ENCODE results near the gene CDH23.

Gene CDH23

GRCh38 chr10:71370031-71370430 is 26.7 kb upstream of the CDH23 start:
- DNase-seq = no peak

DNA sequence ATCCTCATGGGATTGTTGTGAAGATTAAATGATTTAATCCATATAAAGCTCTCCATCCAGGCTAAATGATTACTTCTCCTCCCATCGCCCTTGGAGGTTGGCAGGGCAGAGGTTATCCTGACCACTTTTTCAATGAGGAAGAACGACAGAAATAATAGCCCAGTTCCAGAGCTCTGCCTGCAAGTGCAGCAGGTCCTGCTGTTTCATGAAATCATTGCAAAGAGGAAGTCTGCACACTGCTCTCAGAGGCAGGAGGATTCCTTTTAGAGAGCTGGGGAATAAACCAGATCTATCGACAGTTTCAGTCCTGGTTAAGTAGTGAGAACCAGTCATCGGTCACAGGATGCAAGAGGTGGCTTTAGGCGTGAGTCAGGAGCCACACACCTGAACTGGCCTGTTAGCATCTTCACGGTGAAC is 25.0 kb upstream of the CDH23 start:
- no peak for DNase-seq

GRCh38 chr10:71372882-71373495 is 23.7 kb upstream of the CDH23 start:
- DNase-seq = no peak

DNA sequence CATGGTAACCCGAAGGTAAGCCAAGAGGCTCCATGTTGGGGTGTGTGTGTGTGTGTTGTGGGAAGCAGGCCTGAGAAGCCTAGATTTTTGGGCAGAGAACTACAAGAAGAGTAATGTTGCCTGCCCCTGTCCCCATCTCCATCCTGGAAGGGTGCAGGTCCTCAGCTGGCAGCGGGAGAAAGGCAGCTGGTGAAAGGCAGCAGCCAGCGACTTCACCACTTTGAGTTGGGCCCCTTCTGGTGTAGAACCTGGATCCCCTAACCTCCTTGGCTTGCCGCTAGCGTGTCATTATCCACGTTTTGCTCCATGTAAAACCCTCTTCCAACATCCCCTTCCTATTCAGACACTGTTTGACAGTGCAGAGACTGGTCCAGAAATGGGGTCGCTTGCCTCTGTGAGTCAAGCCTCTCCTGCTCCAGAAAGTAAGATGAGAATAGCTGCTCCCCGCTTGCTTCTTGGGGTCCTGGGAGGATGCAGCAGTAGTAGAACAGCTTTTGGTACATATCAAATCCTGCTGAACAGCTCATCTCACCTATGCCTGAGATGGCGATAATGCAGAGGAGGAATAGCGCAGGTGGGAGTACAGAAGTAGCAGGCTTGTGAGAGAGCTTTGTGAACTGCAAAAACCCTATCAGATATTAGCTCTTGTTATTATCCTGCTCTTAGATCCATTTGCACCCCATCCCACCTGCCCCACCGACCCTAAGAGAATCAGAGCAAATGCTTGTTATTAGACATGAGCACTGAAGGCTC is 22.1 kb upstream of the CDH23 start:
- no peak for DNase-seq

GRCh38 chr10:71375952-71376351 is 20.8 kb upstream of the CDH23 start:
- DNase-seq = no peak

DNA sequence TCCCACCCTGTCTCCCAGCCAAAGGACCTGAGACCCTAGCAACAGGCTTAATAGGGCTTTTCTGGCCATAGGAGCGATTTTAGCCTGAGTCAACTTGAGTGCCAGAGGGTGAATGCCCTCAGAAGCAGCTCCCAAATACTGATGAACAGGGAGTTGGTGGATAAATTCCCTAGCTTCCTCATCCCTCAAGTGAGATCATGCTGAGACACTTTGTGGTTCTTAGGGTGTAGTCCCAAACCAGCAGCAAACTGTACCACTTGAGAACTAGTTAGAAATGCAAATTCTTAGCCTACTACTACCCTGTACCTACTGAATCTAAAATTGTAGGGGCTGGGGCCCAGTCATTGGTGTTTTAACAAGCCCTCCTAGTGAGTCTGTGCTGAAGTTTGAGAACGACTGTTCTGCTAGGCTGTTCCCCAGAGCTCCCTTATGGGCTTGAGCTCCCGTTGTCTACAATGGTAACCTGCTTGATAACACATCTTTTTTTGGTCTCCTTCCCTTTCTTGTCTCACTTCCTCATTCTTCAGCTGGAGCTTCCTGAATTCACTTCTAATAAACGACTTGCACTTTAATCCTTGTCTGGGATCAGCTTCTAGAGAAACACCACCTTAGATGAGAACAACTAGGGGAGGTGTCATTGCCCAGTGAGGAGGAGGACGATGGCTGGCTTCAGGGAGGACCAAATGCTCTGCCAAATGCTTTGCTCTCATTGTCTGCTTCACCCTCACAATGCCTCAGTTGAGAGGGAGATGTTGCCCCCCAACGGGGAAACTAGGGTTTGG is 18.2 kb upstream of the CDH23 start:
- DNase-seq = no peak

DNA sequence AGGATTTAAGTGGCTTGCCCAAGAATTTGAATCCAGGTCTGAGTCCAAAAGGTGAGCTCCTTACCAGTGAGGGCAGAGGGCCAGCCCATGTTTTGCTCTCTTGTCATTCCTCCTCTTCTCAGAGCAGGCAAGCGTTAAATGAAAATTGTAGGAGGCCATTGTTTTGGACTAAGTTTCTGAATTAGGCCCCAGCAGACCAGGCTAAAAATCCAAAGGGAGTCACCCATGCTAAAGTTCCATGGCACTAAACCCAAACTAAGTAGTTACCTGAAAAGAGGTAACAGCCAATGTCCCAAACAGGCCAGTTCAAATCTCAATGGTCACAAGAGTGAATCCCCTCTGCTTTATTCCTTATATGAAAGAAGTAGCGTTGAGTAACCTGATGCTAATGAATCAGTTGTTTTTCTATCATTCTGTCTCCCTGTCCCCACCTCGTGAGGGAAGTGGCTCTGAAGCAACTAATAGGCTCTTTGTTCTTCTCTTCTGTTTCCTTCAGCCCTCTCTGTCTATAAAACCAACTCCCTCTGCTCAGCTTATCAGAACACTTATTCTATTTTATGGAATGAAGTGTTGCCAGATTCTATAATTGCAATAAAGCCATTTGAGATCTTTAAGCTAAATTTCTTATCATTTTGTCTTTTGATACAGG is 17.5 kb upstream of the CDH23 start:
- no peak for DNase-seq

- no peak for DNase-seq
These were observed 15.9 kb upstream of the CDH23 start for GRCh38 chr10:71380841-71381240.

DNA sequence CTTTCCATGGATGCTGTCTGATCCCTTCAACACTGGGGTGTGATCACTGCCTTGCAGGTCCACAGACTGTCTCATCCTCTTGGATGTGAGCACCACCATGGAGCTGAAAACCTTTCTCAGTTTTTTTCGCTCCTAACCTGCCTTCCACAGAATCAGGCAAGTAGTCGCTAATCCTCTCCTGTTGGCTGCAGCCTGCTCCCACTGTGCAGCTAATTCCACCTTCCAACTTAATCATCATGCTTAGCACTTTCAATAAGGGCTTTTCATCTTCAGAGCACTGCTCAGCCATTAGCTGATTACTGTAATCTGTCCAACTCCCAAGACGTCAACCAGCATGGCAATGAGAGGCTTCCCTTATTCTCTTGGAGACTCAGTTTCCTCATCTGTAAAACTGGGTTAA is 15.1 kb upstream of the CDH23 start:
- DNase-seq = peak; percentile 21

- DNase-seq = no peak
These were observed 14.7 kb upstream of the CDH23 start for GRCh38 chr10:71382028-71382427.

- DNase-seq = no peak
These were observed 14.0 kb upstream of the CDH23 start for GRCh38 chr10:71382757-71383156.

DNA sequence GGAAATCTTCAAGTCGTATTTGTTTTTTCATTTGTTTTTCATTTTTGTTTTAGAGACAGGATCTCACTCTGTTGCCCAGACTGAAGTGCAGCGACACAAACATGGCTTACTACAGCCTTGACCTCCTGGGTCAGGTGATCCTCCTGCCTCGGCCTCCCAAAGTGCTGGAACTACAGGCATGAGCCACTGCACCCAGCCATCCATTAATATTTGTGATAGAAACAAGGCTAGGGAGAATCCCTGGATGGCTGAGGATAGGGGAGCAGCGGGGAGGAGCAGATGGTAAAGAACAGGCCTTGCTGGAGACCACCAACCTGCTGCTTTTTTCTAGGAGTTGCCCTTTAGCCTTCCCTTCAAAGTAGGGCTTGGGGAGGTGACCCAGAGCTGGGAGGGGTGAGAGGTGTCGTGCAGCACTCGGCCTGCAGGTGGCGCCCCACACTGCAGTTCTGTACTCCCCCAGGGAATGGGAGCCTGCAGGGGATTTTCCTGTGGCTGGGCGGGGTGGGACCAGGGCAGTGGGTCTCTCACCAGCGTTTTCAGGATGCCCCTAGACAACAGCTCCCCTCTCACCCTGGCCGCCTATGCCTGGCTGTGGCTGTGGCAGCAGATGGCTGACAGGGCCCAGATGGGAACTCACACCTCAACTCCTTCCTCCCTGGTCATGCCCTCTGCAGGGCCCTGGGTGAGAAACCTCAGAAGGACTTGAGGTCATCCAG is 12.6 kb upstream of the CDH23 start:
- peak; percentile 2 for DNase-seq

DNA sequence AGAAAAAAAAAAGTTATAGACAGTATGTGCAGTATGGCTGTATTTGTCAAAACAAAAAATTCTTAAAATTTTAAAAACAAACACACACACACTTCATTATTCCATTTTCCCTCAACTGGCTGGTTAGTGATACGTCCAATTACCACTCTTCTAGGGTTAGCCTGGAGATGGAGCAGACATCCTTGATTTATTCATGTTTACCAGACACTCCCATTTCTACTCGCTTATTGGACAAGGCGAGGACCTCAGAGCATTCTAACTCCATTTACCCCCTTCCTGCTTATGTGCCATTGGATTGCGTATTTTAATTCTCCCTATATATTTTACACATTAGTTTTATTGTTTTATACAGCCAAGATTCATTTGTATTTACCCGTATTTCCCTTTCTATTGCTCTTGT is 8.5 kb upstream of the CDH23 start:
- DNase-seq = no peak

- no peak for DNase-seq
These were observed 8.0 kb upstream of the CDH23 start for GRCh38 chr10:71388583-71389310.

GRCh38 chr10:71389768-71390460 is 6.8 kb upstream of the CDH23 start:
- no peak for DNase-seq

GRCh38 chr10:71390461-71390835 is 6.3 kb upstream of the CDH23 start:
- no peak for DNase-seq

DNA sequence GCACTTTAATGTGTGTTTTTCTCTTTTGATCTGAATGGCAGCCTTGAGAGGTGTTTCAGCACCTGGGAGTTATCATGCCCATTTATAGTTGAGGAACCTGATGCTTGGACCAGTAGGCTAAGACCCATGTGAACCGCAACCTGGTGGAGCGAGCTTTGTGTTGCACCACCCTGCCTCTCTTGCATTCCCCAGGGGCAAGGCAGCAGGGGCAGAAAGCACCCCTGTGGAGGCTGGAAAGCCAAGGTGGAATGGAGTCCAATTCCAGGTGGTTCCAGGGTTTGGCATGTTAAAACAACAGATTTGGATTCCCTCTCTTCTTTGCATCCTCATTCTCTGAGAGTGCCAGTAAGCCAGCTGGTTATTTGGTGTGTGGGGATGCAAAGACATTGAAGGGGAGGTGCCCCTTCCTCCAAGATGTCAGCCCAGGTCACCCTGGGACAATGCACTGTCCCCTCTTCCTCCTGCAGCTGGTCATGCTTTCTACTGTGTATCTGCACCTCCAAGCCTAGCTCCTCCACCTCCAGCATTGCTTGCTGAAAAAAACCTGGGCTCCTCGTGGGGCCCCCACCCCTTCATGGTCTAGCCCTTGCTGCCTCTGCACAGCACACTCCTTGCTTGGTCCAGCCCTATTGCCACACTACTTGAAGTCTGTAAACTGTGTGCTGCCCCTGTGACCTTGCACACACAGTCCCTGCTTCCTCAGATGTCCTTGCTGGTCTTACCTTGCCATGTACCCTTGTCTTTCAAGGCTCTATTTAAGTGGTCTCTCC is 5.6 kb upstream of the CDH23 start:
- DNase-seq = no peak

GRCh38 chr10:71391701-71392100 is 5.0 kb upstream of the CDH23 start:
- no peak for DNase-seq

- no peak for DNase-seq
These were observed 4.4 kb upstream of the CDH23 start for GRCh38 chr10:71392292-71392691.

All from NCI-H2227 treated with DMSO at 0.1 percent for 48 hours (cell line).